ENCODE measurements around the gene BDNF.
A peak's percentile ranks its signal among the peaks of the same experiment; 100 is the strongest.
"Not testable (repeated sequence)": the region's sequence is repeated elsewhere in the genome, so short reads cannot be mapped to it uniquely, and the experiment has no call there.

Gene BDNF

GRCh38 chr11:27700351-27701301 is at the start of gene BDNF:
Gene BDNF, minus strand, starts transcription at chr11:27700455. Its CDS starts 41,891 bp downstream, at chr11:27658564.
- TF ChIP-seq, protein P1, sequence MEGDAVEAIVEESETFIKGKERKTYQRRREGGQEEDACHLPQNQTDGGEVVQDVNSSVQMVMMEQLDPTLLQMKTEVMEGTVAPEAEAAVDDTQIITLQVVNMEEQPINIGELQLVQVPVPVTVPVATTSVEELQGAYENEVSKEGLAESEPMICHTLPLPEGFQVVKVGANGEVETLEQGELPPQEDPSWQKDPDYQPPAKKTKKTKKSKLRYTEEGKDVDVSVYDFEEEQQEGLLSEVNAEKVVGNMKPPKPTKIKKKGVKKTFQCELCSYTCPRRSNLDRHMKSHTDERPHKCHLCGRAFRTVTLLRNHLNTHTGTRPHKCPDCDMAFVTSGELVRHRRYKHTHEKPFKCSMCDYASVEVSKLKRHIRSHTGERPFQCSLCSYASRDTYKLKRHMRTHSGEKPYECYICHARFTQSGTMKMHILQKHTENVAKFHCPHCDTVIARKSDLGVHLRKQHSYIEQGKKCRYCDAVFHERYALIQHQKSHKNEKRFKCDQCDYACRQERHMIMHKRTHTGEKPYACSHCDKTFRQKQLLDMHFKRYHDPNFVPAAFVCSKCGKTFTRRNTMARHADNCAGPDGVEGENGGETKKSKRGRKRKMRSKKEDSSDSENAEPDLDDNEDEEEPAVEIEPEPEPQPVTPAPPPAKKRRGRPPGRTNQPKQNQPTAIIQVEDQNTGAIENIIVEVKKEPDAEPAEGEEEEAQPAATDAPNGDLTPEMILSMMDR (IDR thresholded peaks at IDR 0.05; ENCODE audit: borderline replicate concordance, insufficient read depth, low read depth, low read length): no peak
- H3K4me3 ChIP-seq (ENCODE audit: low read depth, low read length): peak within 1 kb of the TSS; percentile 42

DNA sequence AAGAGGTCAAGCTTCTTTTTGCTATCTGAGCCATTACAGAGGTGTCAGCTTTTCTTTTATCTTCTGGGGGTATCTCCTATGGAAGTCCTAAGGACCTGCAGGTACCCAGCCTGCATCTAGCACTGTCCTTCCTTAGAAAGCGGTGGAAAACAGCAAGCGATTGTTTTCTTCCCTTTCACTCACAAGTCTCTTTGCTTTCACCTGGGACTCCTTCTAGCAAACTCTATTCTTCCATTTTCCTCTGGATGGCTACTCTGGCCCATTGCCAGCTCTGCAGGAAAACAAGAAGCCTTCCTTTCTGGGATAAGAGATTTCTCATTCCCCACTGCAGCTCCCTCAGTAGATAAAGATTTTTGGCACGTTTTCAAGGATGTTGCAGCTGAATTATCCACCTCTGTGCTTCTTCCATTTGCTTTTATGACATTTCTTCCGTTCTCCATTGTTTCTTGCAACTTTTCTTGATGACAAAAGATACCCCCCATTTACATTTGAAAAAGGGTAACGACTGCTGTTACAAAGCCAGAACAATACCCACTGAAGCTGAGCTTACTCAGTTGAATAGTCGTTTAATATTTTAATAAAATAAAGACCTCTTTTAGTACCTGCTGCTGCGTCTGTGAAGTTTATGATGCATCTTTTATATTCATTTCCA is 40.2 kb upstream of the BDNF start:
- TF ChIP-seq, protein P1 (IDR thresholded peaks at IDR 0.05; ENCODE audit: borderline replicate concordance, insufficient read depth, low read depth, low read length): no peak
- H3K4me3 ChIP-seq (ENCODE audit: low read depth, low read length): no peak overlapping the region

DNA sequence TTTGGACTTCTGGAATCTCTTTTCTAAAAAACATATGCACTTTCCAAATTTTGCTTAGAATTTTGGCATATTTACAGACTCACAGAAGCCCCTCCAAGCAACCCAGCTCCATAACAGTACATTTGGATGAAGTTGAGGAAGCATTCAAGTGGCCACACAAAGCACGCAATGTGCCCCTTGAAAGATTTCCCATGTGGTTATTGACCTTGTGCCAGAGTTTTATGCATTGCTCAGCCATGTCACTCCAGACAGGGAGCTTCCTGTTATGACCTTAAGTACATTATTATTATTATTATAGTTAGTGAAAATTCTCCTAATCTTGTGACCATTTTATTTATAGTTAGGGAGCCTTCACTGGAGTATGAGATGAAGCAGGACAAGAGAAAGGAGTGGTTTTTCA is 35.0 kb upstream of the BDNF start:
- no peak overlapping the region for H3K4me3 ChIP-seq (ENCODE audit: low read depth, low read length)
- TF ChIP-seq, protein P1 (IDR thresholded peaks at IDR 0.05; ENCODE audit: borderline replicate concordance, insufficient read depth, low read depth, low read length): no peak

- H3K4me3 ChIP-seq (ENCODE audit: low read depth, low read length): not testable (repeated sequence)
Observed at GRCh38 chr11:27731803-27732202, 31.5 kb upstream of the BDNF start.

DNA sequence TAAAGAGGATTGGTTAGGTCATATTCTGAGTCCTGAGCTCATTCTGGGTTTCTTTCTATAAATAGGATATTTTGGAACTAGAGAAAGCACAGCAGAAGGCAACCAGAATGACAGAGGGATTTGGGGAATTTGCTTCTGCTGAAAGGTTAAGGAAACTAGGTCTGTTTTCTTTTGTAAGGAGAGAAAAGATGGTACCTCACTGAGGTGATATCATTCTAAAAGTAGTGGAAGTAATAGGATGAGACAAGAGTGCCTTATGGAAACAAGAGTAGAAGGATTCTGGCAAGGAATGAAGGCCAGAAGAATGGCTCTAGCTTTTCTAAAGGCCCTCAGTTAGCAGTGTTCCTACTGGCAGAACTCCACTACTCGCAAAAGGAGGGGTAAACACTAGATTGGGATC is 26.7 kb upstream of the BDNF start:
- H3K4me3 ChIP-seq (ENCODE audit: low read depth, low read length): no peak overlapping the region
- TF ChIP-seq, protein P1 (IDR thresholded peaks at IDR 0.05; ENCODE audit: borderline replicate concordance, insufficient read depth, low read depth, low read length): no peak

DNA sequence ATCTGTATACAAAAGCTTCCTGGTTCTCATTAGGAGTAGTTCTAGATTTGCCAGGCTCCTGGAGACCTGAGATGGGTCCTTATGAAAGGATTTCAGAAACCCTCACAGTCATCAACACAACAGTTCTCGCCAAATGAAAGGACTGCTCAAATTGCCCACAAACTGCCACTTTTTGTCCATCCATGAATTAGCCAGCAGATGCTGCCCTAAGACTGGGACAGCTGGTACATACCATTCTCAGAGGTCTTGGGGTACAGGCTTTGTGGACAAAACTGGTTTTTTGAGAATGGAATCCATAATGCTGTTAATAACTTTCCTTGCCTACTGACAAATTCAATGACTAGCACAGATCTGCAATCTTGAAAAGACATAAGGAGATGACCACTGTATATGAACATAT is 23.4 kb upstream of the BDNF start:
- H3K4me3 ChIP-seq (ENCODE audit: low read depth, low read length): no peak overlapping the region
- TF ChIP-seq, protein P1 (IDR thresholded peaks at IDR 0.05; ENCODE audit: borderline replicate concordance, insufficient read depth, low read depth, low read length): no peak

DNA sequence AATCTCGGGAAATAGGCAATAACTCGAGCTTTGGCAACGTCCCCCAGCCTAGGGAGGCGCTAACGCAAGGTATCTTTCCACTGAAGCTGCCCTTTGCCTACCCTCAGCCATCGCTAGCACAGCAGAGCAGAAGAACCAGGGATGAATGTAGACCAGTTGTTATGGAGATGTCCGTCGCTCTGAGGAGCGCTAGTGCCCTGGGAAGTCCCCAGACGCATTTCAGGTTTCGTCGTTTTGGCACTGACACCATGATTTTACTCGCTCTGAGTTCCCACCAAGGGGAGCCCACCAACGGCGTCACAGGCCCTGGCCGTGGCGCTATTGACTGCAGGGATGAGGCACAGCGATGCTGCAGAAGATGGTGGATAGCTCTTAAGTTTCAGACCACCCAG is 22.7 kb upstream of the BDNF start:
- no peak overlapping the region for H3K4me3 ChIP-seq (ENCODE audit: low read depth, low read length)
- TF ChIP-seq, protein P1 (IDR thresholded peaks at IDR 0.05; ENCODE audit: borderline replicate concordance, insufficient read depth, low read depth, low read length): no peak

All from GM12875 (cell line).